GM18526 (cell line): ENCODE measurements around the gene IFTAP.

Source experiments
- POLR2A ChIP-seq: IDR thresholded peaks from 3 replicates; pipeline ENCODE4 v1.6.1; 2011; ENCODE audit not compliant: insufficient read length; ENCODE audit errors: extremely low read depth

IFTAP gene

DNA sequence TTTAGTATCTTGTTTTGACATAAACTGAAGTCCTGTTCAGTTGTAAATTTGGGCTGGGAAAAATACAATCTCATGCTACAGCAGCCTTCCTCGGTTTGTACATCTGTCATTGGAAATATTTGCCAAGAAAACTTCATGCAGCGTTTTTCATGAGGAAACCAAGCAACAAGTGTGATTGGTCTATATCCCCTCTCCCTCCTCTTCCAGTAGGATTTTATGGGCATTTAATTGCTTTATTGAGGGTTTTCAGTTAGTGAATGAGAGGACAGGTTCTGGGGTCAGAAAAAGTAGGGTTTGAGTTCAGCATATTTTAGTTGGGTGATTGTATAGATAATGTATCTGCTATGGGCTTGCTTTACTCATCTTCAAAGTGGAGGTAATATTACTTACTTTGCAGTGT, 93.8 kb downstream of the IFTAP start:
- TF ChIP-seq POLR2A = no peak

DNA sequence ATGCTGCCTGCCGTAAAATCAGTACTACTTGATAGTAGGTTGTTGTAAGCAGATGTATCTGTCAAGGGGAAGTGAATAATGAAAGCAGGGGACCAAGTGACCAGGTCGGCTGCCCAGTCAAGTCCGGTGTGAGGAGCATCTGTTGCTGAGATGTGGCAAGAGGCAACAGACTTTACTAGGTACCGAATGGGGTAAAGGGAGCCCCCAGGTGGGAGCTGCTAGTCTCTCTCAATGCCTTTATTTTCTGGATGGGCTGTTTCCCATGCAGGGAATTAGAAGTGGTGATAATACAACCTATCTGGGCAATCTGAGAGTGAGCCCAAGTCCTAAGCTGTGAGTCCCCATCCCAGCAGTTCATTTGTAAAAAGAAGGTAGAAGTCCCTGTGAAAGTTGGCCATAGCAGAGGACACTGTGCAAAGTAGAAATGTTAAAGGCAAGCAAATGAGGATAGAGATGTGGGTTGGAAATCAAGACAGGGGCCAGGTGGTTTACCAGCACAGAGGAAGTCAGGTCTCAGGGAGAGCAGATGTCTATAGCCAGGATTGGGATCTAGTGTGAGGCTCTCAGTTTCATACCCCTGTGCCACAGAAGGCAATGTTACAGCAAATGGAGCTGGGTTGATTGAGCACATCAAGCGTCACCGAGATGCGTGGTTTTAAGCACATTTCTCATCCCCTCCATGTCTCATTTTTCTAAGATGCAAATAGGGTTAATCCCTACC, 94.4 kb downstream of the IFTAP start:
- TF ChIP-seq POLR2A = no peak

DNA sequence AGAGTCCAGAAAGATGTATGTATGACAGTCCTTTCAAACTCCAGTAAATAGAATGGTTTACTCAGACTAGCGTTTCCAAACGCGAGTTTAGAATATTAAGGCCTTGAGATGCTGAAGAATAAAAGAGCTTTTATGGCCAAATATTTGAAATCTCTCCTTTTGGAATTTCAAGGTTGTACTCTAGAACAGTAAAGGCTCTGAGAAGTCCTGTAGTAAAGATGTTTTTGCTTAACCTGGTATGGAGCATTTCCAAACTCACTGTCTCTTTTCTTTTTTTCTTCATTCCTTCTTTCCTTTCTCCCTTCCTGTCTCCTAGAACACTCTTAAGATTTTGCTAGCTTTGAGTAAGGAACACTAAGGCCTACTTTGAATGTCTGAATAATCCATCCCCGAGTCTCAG, 95.1 kb downstream of the IFTAP start:
- TF ChIP-seq POLR2A = no peak

DNA sequence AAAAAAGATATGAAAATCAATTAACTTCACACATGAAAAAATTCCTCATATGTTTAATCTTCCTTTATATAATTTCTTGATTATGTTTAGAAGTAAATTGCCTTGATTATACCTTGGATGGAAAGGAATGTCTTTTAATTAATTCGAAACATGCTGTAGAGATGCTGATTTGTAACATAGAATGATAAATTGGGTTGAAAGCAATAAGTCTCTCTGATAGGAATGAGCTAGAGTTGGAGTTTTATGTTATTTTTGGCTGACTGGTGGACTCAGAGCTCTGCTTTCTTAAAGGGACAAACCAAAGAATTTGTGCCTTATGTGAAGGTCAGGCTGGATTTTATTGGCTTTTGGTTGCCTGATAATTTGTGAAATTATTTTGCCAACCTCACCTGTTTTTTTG, 98.4 kb downstream of the IFTAP start:
- TF ChIP-seq POLR2A = no peak

DNA sequence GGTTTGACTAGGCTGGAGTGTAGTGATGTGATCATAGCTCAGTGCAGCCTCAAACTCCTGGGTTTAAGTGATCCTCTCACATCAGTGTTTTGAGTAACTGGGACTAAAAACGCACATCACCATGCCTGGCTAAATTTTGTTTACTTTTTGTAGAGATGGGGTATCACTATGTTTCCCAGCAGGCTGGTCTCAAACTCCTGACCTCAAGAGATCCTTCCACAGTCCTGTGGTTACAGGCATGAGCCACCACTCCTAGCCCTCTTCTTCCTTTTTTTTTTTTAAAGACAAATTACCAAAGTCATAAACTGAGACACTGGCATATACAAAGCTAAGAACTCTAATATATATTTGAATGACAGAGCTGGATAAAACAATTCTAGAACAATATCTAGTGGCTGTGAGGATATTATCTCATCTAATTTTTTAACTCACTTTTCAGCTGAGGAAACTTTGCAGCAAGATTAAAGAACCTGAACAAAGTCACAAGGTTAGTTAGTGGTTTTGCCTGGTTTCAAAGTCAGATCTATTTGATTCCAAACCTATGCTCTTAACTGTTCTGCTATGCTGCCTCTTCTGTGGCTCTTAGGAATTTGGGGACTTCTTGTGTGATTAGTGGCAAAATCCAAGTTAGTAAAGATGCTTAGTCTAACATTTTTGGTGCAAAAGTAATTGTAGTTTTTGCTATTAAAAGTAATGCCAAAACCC, 99.0 kb downstream of the IFTAP start:
- TF ChIP-seq POLR2A = no peak

GRCh38 chr11:36695111-36695510, 100.8 kb downstream of the IFTAP start:
- TF ChIP-seq POLR2A = no peak

GRCh38 chr11:36695571-36695970, 101.3 kb downstream of the IFTAP start:
- no peak for TF ChIP-seq POLR2A

GRCh38 chr11:36696550-36696949, 102.2 kb downstream of the IFTAP start:
- no peak for TF ChIP-seq POLR2A

- no peak for TF ChIP-seq POLR2A
Observed at GRCh38 chr11:36699271-36699670, 105.0 kb downstream of the IFTAP start.

DNA sequence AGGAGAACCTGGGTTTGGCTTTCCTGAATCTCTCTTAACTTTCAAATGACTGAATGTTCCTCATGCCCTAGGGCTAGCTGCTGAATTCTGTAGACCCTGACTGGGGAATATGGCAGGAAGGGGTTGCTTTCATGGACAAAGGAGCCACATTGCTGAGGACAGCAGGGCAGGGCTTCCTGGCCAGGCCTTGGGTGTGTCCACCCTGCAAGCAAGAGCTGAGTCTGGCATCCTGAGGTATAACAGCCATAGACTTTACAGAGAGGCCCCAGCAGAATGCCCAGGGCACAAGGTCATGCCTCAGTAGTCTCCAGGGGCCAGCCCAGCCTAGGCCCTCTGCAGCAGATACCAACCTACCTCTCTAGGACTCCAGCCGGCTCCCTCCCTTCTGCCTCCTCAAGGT, 105.9 kb downstream of the IFTAP start:
- TF ChIP-seq POLR2A = no peak

- no peak for TF ChIP-seq POLR2A
Observed at GRCh38 chr11:36702330-36703054, 108.2 kb downstream of the IFTAP start.

DNA sequence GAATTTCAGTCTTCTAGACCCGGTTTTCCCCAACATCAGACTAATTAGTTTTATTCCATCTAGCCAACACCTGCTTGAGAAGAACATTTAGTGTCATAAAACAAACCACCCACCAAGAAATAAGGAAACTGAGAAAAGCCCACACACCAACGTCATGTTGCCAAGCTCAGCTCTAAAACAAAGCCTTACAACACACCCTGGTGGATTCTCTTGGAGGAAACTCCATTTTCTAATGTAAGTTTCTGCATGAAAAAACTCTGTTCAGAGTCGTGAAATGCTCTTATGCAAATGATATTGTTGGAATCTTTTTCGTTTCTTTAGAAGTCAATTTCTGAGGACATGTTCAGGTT, 108.7 kb downstream of the IFTAP start:
- TF ChIP-seq POLR2A = no peak
